ENCODE results near the gene QRICH2. TPM values are rescaled to one million over a fixed set of nuclear protein-coding genes. Genes with fewer than 3 reads are reported as not detected.
"Not testable (repeated sequence)": the region's sequence is repeated elsewhere in the genome, so short reads cannot be mapped to it uniquely, and the experiment has no call there.

Gene QRICH2, protein sequence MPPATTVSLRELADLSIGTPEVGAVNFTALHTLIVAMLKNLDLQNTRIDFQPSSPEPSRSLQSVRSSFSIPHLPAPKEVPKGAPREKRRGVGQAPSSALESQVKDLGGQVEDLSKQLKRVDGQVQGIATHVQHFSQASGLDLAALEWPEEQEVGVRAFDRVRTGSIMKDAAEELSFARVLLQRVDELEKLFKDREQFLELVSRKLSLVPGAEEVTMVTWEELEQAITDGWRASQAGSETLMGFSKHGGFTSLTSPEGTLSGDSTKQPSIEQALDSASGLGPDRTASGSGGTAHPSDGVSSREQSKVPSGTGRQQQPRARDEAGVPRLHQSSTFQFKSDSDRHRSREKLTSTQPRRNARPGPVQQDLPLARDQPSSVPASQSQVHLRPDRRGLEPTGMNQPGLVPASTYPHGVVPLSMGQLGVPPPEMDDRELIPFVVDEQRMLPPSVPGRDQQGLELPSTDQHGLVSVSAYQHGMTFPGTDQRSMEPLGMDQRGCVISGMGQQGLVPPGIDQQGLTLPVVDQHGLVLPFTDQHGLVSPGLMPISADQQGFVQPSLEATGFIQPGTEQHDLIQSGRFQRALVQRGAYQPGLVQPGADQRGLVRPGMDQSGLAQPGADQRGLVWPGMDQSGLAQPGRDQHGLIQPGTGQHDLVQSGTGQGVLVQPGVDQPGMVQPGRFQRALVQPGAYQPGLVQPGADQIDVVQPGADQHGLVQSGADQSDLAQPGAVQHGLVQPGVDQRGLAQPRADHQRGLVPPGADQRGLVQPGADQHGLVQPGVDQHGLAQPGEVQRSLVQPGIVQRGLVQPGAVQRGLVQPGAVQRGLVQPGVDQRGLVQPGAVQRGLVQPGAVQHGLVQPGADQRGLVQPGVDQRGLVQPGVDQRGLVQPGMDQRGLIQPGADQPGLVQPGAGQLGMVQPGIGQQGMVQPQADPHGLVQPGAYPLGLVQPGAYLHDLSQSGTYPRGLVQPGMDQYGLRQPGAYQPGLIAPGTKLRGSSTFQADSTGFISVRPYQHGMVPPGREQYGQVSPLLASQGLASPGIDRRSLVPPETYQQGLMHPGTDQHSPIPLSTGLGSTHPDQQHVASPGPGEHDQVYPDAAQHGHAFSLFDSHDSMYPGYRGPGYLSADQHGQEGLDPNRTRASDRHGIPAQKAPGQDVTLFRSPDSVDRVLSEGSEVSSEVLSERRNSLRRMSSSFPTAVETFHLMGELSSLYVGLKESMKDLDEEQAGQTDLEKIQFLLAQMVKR (N-terminal part only)
- total RNA-seq = 1 to 10 TPM in 1 of 2 donors, under 1 TPM in 1; 0.85 to 2.1 TPM

DNA sequence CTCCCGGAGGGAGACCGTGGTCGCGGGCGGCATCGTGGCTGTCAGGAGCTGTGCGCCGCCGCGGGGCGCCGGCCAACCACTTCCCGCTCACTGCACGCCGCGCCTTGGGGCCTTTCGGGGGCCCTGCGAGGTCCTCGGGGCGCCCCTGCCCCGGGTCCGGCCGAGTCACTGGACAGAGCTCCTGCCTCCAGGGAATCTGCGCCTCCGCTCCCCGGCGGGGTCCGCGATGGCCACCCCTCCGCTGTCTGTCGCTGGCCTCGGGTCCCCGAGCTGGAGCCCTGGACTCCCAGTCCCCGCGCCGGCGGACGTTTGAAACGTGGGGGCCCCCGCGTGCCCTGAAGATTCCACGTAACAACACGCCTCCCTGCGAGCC lies at the start of gene QRICH2:
QRICH2 (minus strand) TSS at position 311 of the 373 bp plus-strand sequence; CDS start at position 33, 278 bp downstream.
- no peaks in the 10 kb centered on the region for H3K27me3 Mint-ChIP-seq
- no peak for ATAC-seq (replicated peaks)
- peaks cover 2% of the 10 kb centered on the region for H3K4me1 Mint-ChIP-seq
- H3K36me3 Mint-ChIP-seq (ENCODE audit: low read depth) = peaks cover 20% of the 10 kb centered on the region
- H3K9me3 Mint-ChIP-seq = no peaks in the 10 kb centered on the region
- no peak within 1 kb of the TSS for H3K27ac Mint-ChIP-seq
- H3K4me3 Mint-ChIP-seq = no peak within 1 kb of the TSS

DNA sequence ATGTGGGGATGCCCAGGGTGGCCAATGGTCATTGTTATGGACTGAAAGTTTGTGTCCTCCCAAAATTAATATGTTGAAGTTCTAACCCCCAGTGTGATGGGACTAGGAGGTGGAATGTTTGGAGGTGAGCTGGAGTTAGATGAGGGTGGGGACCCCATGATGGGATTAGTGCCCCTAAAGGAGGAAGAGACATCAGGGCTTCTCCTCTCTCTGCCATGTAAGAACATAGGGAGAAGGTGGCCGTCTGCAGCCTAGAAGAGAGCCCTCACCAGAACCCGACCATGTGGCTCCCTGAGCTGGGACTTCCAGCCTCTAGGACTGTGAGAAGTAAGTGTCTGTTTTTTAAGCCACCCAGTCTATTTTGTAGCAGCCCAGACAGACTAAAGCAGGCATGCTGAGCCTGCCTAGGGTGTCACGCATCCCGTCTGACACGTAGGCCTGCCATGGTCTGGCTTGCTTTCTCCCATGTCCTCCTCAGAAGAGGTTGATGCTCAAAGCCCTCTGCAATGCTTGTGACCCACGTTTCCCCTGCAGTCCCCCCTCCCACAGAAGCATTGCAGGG lies 49.6 kb upstream of the QRICH2 start:
- Mint-ChIP-seq H3K27ac (no peak overlapping the region), H3K9me3 (no peaks in the 10 kb centered on the region), H3K36me3 (ENCODE audit: low read depth) (no peaks in the 10 kb centered on the region), H3K4me3 (no peak overlapping the region), H3K27me3 (no peaks in the 10 kb centered on the region), H3K4me1 (peaks cover 3% of the 10 kb centered on the region)
- no peak for ATAC-seq (replicated peaks)

DNA sequence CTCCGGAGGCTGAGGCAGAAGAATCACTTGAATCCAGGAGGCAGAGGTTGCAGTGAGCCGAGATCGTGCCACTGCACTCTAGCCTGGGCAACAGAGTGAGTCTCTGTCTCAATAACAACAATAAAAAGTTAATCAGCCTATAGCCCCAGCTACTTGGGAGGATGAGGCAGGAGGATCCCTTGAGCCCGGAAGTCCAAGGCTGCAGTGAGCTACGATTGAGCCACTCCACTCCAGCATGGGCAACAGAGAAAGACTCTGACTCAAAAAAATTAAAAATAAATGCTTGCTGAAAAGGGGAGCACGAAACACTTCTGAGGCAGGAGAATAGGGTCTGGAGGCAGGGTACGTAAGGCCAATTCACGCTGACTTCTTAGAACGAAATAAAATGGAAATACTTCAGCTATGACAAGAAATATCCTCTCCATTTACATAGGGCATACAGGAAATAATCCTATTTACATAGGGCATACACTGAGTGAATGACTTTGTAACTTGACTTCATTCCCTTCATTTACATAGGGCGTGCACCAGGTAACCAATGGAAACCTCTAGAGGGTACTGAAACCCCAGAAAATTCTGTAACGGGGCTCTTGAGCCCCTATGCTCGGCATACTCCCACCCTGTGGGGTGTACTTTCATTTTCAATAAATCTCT lies 48.9 kb upstream of the QRICH2 start:
- Mint-ChIP-seq H3K4me1 (peaks cover 4% of the 10 kb centered on the region), H3K36me3 (ENCODE audit: low read depth) (no peaks in the 10 kb centered on the region), H3K4me3 (no peak overlapping the region), H3K9me3 (no peaks in the 10 kb centered on the region), H3K27ac (no peak overlapping the region), H3K27me3 (no peaks in the 10 kb centered on the region)
- ATAC-seq (replicated peaks) = no peak

DNA sequence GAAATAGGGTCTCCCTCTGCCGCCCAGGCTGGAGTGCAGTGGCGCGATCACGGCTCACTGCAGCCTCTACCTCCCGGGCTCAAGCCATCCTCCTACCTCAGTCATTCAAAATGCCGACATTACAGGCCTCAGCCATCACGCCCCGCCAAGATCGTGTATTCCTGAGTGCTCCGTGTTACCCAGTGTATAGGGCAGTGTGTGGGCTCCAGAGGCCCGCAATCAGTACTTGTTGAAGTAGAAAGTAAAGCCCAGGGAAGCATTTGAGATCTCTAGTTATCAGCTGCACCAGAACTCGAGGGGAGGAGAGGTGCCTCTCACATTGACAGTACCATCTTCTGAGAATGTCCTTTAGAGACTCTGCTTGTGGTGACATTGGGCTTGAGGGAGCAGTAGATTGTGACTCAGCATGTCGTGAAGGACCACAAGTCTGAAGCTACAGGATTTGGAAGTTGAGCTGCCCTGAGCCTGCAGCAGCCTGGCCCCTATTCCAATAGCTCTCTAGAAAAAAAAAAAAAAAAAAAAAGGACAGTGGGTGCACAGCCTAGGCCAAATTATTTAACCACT lies 46.8 kb upstream of the QRICH2 start:
- Mint-ChIP-seq H3K9me3 (no peaks in the 10 kb centered on the region), H3K4me1 (peaks cover 4% of the 10 kb centered on the region), H3K36me3 (ENCODE audit: low read depth) (no peaks in the 10 kb centered on the region), H3K27ac (peak overlapping the region; percentile 95), H3K27me3 (no peaks in the 10 kb centered on the region), H3K4me3 (peak overlapping the region; percentile 90)
- ATAC-seq (replicated peaks) = no peak

DNA sequence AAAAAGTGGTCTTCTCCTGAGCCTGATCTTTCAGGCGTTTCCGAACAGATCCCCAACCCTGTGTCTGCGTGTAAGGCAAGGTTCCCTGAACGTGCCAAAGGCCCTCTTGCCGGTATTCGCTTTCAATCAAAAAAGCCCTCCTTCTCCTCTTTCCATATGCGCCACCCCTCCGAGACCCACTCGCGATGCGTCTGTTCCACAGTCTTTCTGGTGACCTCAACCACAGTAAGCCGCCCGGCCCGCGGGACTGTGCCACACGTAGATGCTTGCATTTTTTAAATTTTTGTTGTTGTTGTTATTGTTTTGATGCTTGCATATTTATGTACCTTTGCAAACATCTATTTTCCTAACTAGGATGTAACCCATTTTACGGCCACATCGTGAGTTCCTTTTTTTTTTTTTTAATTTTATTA lies 46.2 kb upstream of the QRICH2 start:
- ATAC-seq (replicated peaks) = no peak
- H3K27me3 Mint-ChIP-seq = no peaks in the 10 kb centered on the region
- H3K4me3 Mint-ChIP-seq = peak overlapping the region; percentile 90
- no peaks in the 10 kb centered on the region for H3K36me3 Mint-ChIP-seq (ENCODE audit: low read depth)
- H3K27ac Mint-ChIP-seq = peak overlapping the region; percentile 95
- H3K9me3 Mint-ChIP-seq = no peaks in the 10 kb centered on the region
- peaks cover 4% of the 10 kb centered on the region for H3K4me1 Mint-ChIP-seq

DNA sequence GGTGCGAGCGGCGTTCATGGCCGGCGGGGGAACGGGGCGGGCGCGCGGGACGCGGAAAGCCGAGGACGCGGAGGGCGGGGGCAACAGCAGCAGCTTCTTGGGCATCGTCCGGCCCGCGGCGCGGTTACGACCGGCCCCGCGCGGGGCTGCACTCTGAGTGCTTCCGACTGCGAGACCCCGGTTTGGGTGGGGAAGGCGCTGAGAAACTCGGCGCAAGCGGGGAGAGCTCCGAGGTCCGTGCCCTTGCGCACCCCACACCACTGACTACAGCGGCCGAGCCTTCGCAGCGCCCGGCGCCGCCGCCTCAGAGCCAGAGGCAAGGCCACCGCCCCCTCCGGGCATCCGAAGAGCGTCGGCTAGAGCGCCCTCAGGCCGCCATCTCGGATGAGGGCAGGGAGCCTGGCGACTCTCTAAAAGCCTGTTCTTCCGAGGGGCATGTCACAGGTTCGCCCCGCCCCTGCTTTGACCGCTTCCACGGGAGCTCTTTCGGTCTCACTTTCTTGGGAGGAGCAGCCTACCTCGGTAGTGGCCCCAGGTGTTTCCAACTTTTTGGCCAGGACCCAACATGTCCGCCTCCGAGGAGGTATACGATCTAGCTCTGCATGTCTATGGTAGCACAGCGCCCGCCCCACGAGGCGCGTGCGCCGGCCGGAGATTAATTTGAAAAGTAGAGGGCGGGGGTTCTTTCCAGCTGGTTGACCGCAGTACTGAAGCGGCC lies 45.7 kb upstream of the QRICH2 start, which contains the start of gene PRPSAP1:
PRPSAP1 (minus strand) TSS at position 318 of the 718 bp plus-strand sequence; CDS start at position 105, 213 bp downstream.
- peak within 1 kb of the TSS; percentile 95 for H3K27ac Mint-ChIP-seq

DNA sequence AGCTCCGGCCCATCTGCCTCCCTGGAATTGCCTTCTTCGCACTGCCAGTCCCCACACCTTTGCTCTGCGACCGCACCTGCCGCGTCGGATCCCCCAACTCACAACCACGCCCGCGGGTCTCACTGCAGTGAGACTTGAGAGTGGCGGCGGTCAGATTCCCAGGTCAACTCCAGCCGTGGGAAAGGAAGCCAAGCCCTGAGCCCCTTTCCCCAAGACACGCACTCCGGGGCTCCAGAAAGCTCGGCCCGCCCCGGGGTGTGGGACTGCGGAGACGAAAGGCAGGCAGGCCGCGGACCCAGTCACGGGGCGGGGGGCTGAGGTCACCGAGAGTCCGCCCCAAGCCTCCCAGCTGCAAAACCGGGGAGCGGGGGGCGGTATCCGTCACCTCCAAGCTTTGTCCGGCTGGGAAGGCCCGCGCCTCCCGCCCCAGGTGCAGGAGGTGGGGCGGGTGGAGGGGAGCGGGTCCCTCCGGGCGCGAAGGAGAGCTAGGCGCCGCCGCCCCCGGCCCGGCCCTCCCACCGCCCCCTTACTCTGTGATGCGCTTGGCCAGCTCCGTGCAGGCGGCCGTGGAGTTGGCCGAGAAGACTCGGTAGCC lies 45.0 kb upstream of the QRICH2 start:
- Mint-ChIP-seq H3K27ac (peak overlapping the region; percentile 66), H3K27me3 (no peaks in the 10 kb centered on the region)
- peak; percentile 22 for ATAC-seq (replicated peaks)

More for the DNA sequence above, 45.7 kb upstream of the QRICH2 start, which contains the start of gene PRPSAP1:
- peak within 1 kb of the TSS; percentile 90 for H3K4me3 Mint-ChIP-seq
- no peaks in the 10 kb centered on the region for H3K9me3 Mint-ChIP-seq
- ATAC-seq (replicated peaks) = peak; percentile 95
- H3K4me1 Mint-ChIP-seq = peaks cover 4% of the 10 kb centered on the region
- peaks cover under 1% of the 10 kb centered on the region for H3K36me3 Mint-ChIP-seq (ENCODE audit: low read depth)
- no peaks in the 10 kb centered on the region for H3K27me3 Mint-ChIP-seq

DNA sequence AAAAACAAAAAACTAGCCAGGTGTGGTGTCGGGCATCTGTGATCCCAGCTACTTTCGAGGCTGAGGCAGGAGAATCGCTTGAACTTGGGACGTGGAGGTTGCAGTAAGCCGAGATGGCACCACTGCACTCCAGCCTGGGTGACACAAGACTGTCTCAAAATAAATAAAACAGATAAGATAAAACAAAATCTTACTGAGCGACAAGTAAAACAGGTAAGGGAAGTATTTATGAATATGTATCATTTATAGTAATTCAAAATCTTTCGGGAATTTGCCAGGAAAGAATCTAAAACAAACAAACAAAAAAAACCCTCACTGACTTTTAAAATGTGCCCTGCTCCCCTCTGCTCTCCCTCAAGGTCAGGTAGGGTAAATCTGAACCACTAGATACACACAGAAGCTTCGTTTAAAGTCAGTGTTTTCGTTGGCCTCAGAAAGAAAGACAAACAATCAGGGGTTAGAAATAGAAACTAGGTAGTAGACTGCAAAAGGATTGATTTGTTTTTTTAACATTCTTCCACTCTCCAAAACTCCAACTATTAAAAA lies 43.5 kb upstream of the QRICH2 start:
- peaks cover 4% of the 10 kb centered on the region for H3K4me1 Mint-ChIP-seq
- no peaks in the 10 kb centered on the region for H3K9me3 Mint-ChIP-seq
- H3K27ac Mint-ChIP-seq = no peak overlapping the region
- peak overlapping the region; percentile 90 for H3K4me3 Mint-ChIP-seq
- H3K27me3 Mint-ChIP-seq = no peaks in the 10 kb centered on the region
- H3K36me3 Mint-ChIP-seq (ENCODE audit: low read depth) = peaks cover 17% of the 10 kb centered on the region
- ATAC-seq (replicated peaks) = no peak

More for the DNA sequence above, 45.0 kb upstream of the QRICH2 start:
- Mint-ChIP-seq H3K4me3 (peak overlapping the region; percentile 90), H3K36me3 (ENCODE audit: low read depth) (peaks cover 4% of the 10 kb centered on the region), H3K4me1 (peaks cover 4% of the 10 kb centered on the region), H3K9me3 (no peaks in the 10 kb centered on the region)

DNA sequence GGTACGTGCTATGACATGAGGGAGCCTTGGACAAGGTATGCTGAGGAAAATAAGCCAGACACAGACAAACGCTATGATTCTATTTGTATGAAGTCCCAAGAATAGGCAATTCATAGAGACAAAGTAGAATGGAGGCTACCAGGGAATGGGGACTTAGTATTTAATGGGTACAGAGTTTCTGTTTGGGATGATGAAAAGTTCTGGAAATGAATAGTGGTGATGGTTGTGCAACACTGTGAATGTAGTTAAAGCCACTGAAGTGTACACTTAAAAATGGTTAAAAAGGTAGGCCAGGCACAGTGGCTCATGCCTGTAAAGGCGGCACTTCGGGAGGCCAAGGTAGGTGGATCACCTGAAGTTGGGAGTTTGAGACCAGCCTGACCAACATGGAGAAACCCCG lies 42.4 kb upstream of the QRICH2 start:
- Mint-ChIP-seq H3K36me3 (ENCODE audit: low read depth) (peaks cover 28% of the 10 kb centered on the region), H3K4me1 (peaks cover 4% of the 10 kb centered on the region), H3K4me3 (no peak overlapping the region), H3K9me3 (no peaks in the 10 kb centered on the region), H3K27me3 (no peaks in the 10 kb centered on the region), H3K27ac (no peak overlapping the region)
- ATAC-seq (replicated peaks) = no peak

DNA sequence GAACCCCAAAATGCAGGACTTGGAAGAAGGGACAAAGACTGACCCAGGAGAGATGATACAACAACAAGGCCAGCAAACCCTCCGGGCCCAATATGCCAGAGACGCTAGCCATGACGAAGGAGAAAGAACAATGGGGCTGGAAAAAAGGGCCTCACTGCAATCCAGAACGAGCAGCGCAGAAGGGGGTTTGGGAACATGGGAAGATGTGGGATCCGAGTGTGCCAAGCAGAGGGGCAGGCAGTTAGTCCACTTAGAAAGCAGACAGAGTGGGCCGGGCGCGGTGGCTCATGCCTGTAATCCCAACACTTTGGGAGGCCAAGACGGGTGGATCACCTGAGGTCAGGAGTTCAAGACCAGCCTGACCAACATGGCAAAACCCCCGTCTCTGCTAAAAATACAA lies 38.9 kb upstream of the QRICH2 start:
- H3K27ac Mint-ChIP-seq; H3K4me1 Mint-ChIP-seq; H3K27me3 Mint-ChIP-seq; H3K9me3 Mint-ChIP-seq; H3K4me3 Mint-ChIP-seq; ATAC-seq (replicated peaks): not testable (repeated sequence)
- H3K36me3 Mint-ChIP-seq (ENCODE audit: low read depth) = peaks cover 49% of the 10 kb centered on the region

DNA sequence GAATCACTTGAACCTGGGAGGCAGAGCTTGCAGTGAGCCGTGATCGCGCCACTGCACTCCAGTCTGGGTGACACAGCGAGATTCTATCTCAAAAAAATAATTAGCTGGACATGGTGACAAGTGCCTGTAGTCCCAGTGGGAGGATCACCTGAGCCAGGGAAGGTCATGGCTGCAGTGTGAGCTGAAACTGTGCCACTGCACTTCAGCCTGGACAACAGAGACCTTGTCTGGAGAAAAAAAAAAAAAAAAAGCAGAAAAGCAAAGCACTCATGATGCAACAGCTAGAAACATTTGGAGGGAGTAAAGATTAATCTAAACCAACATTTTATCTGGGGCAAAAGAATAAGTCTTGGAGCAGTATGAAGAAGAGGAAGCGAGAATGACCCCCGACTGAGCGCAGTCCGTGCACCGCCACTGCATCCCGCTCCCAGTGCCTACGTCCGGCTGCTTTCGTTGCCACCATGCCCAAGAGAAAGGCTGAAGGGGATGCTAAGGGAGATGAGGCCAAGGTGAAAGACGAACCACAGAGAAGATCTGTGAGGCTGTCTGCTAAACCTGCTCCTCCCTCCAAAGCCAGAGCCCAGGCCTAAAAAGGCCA lies 37.4 kb upstream of the QRICH2 start:
- H3K4me1 Mint-ChIP-seq = peaks cover 4% of the 10 kb centered on the region
- no peak overlapping the region for H3K4me3 Mint-ChIP-seq
- H3K9me3 Mint-ChIP-seq = no peaks in the 10 kb centered on the region
- ATAC-seq (replicated peaks) = no peak
- no peaks in the 10 kb centered on the region for H3K27me3 Mint-ChIP-seq
- H3K27ac Mint-ChIP-seq = peak overlapping the region; percentile 46
- H3K36me3 Mint-ChIP-seq (ENCODE audit: low read depth) = peaks cover 58% of the 10 kb centered on the region

DNA sequence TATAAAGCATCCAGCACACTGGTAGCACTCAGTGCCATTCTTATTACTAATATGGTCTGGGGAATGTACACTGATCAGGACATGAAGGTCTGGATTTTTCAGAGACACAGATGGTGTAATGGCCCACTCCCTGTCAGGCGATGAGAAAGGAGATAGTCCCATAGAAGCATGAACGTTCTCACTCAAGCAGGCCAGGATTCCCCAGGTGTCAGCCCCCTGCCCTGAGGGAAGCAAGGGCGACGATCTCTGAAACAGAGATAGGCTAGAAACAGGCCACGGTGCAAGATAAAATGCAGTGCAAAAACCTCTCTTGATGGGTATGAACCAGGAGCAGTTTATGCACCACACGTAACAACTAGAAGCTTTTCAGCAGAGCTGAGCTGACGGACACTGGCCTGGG lies 35.0 kb upstream of the QRICH2 start:
- H3K9me3 Mint-ChIP-seq = no peaks in the 10 kb centered on the region
- H3K27me3 Mint-ChIP-seq = no peaks in the 10 kb centered on the region
- H3K4me3 Mint-ChIP-seq = no peak overlapping the region
- H3K4me1 Mint-ChIP-seq = peaks cover 4% of the 10 kb centered on the region
- no peak for ATAC-seq (replicated peaks)
- H3K27ac Mint-ChIP-seq = no peak overlapping the region
- H3K36me3 Mint-ChIP-seq (ENCODE audit: low read depth) = peaks cover 60% of the 10 kb centered on the region
